HG02642 (cell line): ENCODE results near the gene ZMIZ1.

Experiments used
- ATAC-seq: cut with Tn5 transposase; IDR thresholded peaks from one replicate; pipeline ENCODE4 v1.9.1; 2021; ENCODE audit warnings: mild to moderate bottlenecking; ENCODE audit not compliant: unreplicated experiment, poor library complexity

ZMIZ1 gene, protein sequence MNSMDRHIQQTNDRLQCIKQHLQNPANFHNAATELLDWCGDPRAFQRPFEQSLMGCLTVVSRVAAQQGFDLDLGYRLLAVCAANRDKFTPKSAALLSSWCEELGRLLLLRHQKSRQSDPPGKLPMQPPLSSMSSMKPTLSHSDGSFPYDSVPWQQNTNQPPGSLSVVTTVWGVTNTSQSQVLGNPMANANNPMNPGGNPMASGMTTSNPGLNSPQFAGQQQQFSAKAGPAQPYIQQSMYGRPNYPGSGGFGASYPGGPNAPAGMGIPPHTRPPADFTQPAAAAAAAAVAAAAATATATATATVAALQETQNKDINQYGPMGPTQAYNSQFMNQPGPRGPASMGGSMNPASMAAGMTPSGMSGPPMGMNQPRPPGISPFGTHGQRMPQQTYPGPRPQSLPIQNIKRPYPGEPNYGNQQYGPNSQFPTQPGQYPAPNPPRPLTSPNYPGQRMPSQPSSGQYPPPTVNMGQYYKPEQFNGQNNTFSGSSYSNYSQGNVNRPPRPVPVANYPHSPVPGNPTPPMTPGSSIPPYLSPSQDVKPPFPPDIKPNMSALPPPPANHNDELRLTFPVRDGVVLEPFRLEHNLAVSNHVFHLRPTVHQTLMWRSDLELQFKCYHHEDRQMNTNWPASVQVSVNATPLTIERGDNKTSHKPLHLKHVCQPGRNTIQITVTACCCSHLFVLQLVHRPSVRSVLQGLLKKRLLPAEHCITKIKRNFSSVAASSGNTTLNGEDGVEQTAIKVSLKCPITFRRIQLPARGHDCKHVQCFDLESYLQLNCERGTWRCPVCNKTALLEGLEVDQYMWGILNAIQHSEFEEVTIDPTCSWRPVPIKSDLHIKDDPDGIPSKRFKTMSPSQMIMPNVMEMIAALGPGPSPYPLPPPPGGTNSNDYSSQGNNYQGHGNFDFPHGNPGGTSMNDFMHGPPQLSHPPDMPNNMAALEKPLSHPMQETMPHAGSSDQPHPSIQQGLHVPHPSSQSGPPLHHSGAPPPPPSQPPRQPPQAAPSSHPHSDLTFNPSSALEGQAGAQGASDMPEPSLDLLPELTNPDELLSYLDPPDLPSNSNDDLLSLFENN

DNA sequence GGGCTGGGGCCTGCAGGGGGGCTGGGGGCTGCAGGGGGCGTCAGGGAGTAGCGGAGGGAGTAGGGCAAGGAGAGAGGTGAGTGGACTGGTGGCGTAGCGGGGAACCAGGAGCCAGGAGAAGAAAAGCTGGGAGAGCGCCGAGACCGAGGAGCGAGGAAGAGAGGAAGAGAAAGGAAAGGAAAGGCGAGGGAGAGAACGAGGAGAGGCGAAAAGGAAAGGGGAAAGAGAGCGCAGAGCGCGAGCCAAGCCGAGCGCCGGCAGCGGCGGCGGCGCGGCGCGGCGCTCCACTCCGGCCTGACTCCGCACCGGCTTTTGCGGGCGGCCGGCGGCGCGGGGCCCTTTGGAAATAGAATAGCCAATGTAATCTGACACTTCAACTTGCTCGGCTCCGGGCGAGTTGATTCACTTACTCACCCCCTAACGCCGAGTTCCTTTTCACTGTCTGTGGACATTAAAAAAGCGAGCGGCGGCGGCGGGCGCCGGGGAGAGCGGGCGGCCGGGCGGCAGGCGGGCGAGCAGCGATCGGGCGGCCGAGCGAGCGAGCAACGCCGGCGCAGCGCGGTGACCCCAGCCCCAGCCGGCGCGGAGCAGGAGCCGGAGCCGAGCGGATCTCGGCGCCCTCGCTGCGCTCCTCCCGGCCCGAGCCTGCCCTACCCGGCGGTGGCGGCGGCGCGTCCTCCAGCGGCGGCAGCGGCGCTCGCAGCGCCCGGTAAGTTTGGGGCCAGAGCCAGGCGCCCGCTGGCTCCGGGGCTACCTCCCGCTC, at the start of gene ZMIZ1:
TSS of gene ZMIZ1 (plus strand) at position 405 of the 763 bp plus-strand sequence. CDS start 132,667 bp downstream, outside the sequence.
- peak; percentile 58 for ATAC-seq

DNA sequence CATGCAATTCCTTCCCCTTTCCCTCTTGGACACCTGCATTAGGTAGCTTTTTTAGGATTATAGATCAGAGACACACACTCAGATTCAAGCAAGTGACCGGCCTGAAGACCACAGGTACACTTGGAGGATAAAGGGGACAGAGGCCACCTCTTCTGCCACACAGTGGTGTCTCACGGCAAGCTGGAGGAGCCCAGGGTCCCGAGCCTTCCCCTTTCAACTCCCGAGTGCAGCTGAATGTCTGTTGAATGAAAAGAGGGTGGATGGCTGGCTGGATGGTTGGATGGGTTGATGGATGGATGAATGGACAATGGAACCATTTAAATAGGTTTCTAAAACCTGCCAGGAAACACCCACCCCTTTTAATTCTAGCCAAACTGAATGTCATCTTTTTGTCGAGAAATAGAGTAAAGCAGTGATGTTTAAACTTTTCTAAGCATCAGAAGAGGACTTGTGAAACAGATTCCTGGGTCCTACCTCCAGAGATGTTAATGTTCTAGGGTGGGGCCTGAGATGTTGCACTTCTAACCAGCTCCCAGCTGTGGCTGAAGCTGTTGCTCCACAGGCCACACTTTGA, 49.2 kb upstream of the ZMIZ1 start:
- ATAC-seq: no peak

DNA sequence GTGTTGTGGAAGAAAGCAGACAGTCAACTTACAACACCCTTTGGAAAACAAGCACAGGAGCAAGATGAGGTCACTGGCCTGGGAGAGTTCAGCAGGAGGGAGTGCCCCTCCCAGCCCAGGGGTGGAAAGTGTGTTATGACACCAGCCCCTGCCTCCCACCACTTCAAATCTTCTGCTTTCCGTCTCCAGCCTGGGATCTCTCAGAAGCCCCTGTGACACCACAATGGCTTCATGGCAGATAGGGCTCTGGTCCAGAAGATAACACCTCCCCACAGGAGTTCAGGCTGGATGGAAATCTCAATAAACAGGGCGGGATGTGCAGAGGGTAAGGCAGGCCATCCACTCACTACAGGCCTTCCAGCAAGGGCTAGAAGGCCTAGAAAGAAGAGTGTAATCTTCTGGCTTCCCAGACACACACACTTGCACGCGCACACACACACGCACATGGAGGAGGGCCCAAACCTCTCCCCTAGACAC, 48.7 kb upstream of the ZMIZ1 start:
- ATAC-seq: no peak

DNA sequence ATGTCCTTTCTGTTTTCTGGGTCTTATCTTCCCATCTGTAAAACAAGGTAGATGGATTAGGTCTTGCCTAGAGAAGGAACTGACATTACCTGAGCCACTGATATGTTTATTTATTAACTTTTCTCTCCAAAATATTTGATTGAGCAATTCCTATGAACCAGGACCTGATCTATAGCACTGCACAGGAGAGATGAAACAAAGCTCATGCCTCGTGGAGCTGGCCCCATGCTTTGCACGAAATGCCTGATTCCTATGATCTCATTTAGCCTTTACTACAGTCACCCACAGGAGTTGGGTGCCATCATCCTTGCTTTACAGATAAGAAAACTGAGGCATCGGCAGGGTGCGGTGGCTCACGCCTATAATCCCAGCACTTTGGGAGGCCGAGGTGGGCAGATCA, 48.2 kb upstream of the ZMIZ1 start:
- ATAC-seq: no peak

DNA sequence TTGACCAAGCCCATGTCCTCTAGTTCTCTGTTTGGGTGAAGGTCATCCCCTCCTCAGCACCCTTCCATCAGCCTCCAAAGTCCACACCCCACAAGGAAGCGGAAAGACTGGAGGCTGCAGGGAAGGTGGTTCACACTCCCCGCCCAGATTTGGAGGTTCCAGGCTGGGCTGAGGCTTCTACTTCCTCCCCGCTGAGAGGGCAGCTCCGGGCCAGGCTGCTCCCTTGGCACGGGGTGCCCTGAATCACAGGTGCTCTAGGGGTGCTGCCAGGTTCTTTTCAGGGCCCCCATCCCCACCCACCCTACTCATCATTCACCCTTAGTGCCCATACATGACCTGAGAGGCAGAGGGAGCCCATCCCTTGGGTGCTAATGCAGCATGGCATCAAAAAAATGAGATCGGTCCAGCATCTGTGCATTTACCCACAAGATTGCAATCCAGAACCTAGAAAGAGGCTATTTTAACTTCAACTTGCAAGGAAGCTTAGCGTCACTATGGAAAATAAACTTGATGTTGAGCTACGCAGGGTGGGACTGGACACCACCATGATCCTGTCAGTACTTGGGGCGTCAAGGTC, 47.3 kb upstream of the ZMIZ1 start:
- no peak for ATAC-seq

DNA sequence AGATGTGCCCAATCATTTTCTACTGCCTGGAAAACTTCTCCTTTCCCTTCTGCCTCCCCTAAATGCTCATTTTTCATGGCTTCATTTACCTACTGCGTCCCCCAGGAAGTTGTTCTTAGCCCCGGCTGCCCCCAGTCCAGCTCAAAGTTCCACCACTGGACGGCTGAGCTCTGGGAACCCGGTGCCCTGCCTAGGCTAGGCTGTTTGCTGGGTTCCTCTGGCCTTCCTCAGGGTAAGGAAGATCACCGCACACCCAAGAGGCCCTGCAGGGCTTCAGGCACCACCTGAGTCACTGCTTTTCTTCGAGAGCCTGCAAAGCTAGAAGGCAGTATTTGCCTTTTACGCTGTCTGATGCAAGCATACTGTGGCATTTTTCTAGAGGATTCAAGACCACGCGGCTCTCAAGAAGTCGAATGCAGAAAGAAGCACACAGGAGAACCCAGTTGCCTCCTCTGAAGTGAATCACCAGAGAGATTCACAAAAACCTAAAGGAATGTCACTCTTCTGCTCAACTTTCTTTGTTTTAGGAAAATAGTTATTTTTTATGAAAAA, 46.7 kb upstream of the ZMIZ1 start:
- ATAC-seq: no peak

DNA sequence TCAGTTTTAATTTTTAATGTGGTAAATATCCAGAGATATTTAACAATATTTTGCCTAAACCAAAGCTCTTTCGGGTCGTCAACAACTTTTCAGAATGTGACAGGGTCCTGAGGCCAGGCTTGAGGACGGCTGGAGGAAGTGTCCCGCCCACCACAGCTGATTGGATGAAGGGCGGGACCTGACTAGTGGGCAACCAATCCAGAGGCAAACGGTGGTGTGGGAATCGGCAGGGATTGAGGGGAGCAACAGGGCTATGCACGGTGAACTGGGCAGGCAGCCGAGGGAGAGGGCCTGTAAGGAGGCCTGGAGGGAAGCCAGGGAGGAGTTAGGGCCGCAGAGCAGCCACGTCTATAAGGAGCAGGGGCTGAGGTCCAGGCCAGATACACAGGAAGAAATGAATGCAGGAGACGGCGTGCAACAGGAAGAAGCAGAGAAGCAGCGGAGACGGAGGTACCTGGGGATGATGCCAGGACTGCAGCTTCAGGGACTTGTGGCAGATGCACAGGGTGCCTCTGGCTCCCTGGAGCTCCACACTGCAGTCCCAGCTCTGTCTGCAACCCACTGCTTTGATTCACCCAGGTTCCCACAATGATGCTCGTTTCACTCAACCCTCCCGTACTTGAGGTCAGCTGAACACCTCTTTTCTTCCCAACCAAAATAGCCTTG, 46.1 kb upstream of the ZMIZ1 start:
- no peak for ATAC-seq

DNA sequence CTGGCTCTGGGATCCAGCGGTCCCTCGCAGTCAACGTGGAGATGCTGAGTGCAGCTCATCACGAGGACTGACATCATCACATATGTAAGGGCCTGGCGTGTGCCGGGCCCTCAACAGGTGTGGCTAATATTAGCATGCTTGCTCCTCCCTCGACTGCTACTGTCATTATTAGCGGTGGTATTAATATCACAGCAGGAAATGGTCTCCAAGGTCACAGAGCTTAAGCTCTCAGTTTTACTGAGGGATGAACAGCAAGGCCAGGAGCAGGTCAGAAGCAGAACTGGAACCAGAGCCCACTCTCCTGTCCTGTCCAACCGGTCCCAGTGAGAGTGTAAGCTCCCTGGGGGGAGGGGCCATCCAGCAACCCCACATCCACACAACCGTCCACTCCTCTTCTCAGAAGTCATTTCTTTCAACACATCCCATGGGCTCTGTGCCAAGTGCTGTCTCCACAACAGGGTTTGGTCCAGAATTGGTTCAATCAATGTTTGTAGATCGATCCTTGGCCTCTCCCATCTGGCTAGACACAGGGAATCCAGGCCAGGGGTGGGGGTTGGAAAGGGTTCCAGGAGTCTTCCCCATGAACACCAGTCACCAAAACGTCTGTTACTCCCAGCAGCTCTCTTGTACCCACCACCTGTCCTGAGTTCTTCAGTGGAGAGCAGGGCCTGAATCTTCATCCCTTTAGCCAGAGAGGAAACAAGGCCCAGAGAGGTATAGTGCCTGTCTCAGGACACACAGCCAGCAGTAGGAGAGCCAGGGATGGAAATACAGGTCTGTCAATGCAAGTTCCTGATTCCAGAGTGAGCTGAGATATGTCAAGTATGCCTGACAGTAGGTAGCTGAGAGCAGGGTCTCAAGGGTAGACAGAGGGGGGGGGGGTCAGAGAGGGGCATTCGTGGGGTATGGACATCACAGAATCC, 45.3 kb upstream of the ZMIZ1 start:
- ATAC-seq: no peak

DNA sequence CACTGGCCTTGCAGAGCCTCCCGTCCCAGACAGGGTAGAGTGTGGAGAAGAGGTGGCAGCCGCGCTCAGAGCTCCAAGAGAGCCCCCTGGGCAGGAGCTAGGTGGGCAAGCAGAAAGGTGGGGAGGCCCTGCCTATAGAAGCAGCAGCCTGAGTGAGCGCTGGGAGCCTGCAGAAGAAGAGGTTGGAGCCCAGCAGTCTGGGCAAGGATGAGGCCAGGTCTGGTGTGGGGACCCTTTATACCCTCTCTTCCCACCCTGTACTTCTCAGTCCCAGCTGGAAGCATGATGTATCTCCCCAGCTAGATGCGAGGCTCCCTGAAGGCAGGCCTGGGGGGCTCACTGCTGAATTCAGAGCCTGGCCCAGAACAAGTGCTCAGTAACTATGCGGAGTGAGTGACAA, 44.5 kb upstream of the ZMIZ1 start:
- no peak for ATAC-seq

DNA sequence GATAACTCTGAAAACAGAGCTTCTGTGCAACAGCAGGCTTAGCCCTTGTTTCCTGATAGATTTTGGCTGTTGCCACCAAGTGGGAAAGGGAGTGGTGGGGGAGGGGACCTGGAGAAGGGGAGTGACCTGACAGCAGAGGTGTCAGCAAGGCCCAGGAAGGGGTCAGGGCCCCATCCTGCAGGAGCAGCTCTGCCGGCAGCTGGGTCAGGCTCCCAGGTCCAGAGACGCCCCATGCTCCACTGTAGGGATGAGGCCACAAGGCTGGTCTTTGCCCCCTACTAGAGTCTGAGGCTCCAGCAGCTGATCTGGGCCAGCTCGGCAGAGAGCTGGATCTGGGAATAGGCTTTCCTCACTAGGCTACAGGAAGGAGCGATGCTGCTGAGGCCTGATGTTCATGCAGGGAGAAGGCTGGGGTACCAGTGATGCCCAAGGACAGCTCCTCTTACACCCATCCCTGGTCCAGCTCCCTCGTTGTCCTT, 44.0 kb upstream of the ZMIZ1 start:
- no peak for ATAC-seq

DNA sequence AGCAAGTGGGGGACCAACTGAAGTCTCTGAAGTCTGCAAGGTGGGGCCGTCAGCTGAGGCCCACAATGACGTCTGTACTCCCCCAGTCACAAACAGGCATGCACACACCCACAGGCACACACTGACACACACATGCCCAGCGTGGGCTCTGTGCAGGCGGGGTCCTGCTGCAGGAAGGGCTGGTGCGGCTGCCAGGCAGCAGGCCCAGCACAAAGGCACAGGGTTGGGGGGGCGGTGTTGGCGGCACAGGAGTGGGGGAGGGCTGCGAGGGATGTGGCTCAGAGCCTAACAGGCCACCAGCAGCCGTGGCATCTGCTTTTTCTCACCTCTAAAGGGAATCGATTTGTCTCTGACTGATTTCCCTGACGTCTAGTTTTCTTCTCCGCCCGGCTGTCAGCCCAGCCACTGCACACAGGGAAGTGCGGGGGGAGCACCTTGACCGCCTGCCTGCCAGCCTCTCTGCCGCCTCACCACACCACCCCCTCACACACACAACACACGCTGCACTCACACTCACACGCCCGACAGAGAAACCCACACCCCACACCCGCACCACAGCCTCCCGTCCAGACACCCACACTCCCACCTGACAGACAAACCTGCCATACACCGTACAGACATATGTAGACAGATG, 43.5 kb upstream of the ZMIZ1 start:
- ATAC-seq: no peak

DNA sequence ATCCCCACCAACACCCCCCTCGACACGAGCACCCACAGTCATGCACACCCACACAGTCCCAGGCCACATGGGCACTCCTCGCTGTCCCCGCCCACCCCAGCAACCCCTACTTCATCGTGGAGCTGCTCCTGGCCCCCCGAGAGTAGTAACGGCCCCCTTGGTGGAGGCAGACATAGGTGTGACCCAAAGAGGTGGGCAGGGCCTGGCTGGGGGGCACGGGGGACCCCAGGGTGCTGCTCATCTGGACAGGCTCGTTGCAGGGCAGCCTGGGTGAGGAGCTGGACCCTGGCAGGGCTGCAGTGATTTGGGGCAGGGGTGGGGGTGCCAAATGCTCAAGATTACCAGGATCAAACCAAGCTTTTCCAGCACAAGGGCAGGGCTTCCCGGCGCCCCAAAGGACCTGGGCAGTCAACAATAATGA, 42.4 kb upstream of the ZMIZ1 start:
- ATAC-seq: no peak

DNA sequence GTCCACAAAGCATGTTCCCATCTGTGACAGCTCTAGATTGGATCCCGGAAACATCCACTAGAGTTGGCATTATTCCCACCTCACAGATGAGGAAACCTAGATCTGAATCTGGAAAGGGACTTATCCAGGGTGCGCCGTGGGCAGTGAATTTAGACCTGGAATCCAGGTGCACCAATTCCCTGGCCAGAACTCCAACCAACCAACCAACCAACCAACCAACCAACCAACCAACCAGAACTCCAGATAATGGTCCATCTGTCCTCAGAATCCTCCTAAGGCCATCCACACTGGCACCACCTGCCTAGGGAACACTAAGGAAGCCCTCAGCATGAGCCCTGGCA, 42.0 kb upstream of the ZMIZ1 start:
- no peak for ATAC-seq

DNA sequence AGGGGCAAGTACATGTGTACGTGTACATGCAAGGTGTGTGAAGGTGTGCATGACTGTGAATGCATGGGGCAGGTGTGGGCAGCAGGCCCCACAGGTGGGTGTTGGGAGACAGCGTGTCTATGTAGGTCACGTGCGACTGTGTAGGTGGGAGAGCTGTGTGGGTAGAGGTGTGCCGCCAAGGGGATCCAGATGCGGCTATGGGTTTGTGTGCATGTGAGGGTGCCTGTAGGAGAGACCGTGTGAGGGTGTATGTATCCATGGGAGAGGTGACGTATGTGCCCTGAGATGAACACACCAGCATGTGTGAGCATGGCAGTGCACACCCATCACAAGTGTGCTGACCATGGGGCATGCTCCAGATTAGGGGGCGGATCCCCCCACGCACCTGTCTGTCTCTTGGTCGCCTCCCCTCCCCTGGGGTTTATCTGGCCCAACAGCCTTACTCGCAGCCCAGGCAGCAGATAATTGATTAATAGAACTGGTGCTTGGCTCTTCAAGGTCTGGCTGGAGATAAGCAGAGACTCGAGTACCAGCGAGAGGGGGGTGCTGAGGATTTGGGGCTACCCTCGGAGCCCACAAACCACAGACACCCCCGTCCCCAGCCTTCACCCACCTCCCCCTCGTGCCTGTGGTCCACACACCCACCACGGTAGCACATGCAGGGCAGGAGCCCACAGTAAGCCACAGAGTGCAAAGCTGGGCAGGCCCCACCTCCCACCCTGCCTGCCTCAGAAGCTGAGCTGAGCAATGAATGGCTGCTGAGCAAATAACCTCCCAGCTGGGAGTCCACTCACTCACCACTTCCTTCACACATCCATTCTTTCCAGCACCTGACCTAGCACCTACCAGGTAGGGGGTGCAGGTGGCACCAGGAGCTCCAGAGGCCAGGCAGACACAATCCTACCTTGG, 41.4 kb upstream of the ZMIZ1 start:
- no peak for ATAC-seq

DNA sequence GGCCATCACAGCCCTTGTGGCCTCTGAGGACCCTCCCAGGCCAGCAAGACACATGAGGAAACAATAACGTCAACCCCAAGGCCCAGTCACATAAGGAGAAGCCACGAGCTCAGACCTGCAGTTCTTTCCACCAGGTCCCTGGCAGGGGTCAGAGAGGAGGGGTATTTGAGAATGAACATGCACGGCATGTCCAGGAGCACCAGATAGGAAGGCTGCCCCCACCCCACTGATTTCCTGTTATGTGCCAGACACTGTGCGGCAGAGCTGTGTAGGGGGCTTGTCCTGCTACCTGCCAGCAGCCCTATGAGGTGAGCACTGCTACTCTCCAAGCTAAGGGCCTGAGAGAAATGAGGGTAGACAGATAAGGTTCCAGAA, 40.7 kb upstream of the ZMIZ1 start:
- ATAC-seq: no peak

DNA sequence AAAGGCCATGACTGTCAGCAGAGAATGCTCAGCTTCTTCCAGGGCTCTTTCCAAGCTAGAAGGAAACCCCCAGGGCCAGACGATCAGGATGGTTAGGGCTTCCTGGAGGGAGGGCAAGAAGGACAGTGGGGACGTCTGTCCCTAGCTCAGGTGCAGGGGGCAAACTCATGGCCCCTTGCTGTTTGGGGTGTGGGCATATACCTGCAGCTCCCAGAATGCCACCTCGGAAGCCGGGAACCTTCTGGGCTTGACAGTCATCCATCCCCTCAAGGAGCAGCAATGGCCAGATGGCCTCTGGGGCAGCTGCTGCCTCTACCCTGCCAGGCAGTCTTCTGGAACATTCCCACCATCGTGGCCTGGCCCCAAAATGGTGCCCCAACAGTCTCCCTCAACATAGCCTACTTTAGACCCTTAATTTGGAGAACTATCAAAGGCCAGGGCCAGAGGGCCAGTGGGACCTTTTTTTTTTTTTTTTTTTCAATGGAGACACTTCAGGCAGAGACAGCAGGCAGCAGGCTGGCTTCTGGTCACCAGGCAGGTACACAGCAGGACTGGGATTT, 40.2 kb upstream of the ZMIZ1 start:
- ATAC-seq: no peak
